ENCODE measurements around the gene SYNJ2.

Gene SYNJ2

GRCh38 chr6:158032354-158032733 lies 50.7 kb downstream of the SYNJ2 start:
- Histone ChIP-seq H3K9ac (ENCODE audit: low read length) (no peak overlapping the region), H2AFZ (ENCODE audit: low read length) (no peak overlapping the region), H3K36me3 (replicated peaks; ENCODE audit: insufficient read depth, low read length) (no peaks in the 10 kb centered on the region), H3K27ac (ENCODE audit: low read length) (no peak overlapping the region), H3K9me3 (replicated peaks; ENCODE audit: insufficient read depth, low read length) (no peaks in the 10 kb centered on the region), H3K4me2 (ENCODE audit: low read depth, low read length) (no peak overlapping the region), H3K79me2 (ENCODE audit: low read length) (no peaks in the 10 kb centered on the region), H3K4me1 (ENCODE audit: low read length) (no peaks in the 10 kb centered on the region), H3F3A (ENCODE audit: insufficient read depth, low read length) (no peaks in the 10 kb centered on the region), H3K9me2 (replicated peaks; ENCODE audit: insufficient read depth, low read length) (no peaks in the 10 kb centered on the region), H4K20me1 (ENCODE audit: insufficient read depth, low read length) (no peaks in the 10 kb centered on the region), H3K27me3 (replicated peaks; ENCODE audit: insufficient read depth, low read length) (no peaks in the 10 kb centered on the region), H3K4me3 (ENCODE audit: low read length) (no peak overlapping the region)
- no peak for DNase-seq
- TF ChIP-seq EZH2 (optimal IDR thresholded peaks at IDR 0.05; ENCODE audit: low read depth, low read length), result no peak
- TF ChIP-seq EZH2phosphoT487 (IDR thresholded peaks at IDR 0.05; ENCODE audit: low read length), result no peak
- TF ChIP-seq CTCF (IDR thresholded peaks at IDR 0.05; ENCODE audit: low read length), result no peak

GRCh38 chr6:158033077-158033750 lies 51.6 kb downstream of the SYNJ2 start:
- H3K4me2 ChIP-seq (ENCODE audit: low read depth, low read length), result no peak overlapping the region
- no peaks in the 10 kb centered on the region for H3K36me3 ChIP-seq (replicated peaks; ENCODE audit: insufficient read depth, low read length)
- no peaks in the 10 kb centered on the region for H3K9me3 ChIP-seq (replicated peaks; ENCODE audit: insufficient read depth, low read length)
- H3K9me2 ChIP-seq (replicated peaks; ENCODE audit: insufficient read depth, low read length), result no peaks in the 10 kb centered on the region
- no peak overlapping the region for H3K9ac ChIP-seq (ENCODE audit: low read length)
- H3K4me1 ChIP-seq (ENCODE audit: low read length), result no peaks in the 10 kb centered on the region
- no peak overlapping the region for H3K27ac ChIP-seq (ENCODE audit: low read length)
- no peaks in the 10 kb centered on the region for H3F3A ChIP-seq (ENCODE audit: insufficient read depth, low read length)
- no peak overlapping the region for H3K4me3 ChIP-seq (ENCODE audit: low read length)
- H4K20me1 ChIP-seq (ENCODE audit: insufficient read depth, low read length), result no peaks in the 10 kb centered on the region
- H2AFZ ChIP-seq (ENCODE audit: low read length), result no peak overlapping the region
- TF ChIP-seq EZH2 (optimal IDR thresholded peaks at IDR 0.05; ENCODE audit: low read depth, low read length) (no peak), EZH2phosphoT487 (IDR thresholded peaks at IDR 0.05; ENCODE audit: low read length) (no peak), CTCF (IDR thresholded peaks at IDR 0.05; ENCODE audit: low read length) (no peak)
- H3K27me3 ChIP-seq (replicated peaks; ENCODE audit: insufficient read depth, low read length), result no peaks in the 10 kb centered on the region
- no peaks in the 10 kb centered on the region for H3K79me2 ChIP-seq (ENCODE audit: low read length)
- DNase-seq, result no peak

- Histone ChIP-seq H3K4me2 (ENCODE audit: low read depth, low read length) (no peak overlapping the region), H3K9me2 (replicated peaks; ENCODE audit: insufficient read depth, low read length) (no peaks in the 10 kb centered on the region), H3K79me2 (ENCODE audit: low read length) (no peaks in the 10 kb centered on the region), H3K9me3 (replicated peaks; ENCODE audit: insufficient read depth, low read length) (no peaks in the 10 kb centered on the region), H3K36me3 (replicated peaks; ENCODE audit: insufficient read depth, low read length) (no peaks in the 10 kb centered on the region), H3K4me1 (ENCODE audit: low read length) (no peaks in the 10 kb centered on the region), H3K27me3 (replicated peaks; ENCODE audit: insufficient read depth, low read length) (no peaks in the 10 kb centered on the region), H2AFZ (ENCODE audit: low read length) (no peak overlapping the region), H3K4me3 (ENCODE audit: low read length) (no peak overlapping the region), H3F3A (ENCODE audit: insufficient read depth, low read length) (no peaks in the 10 kb centered on the region), H3K9ac (ENCODE audit: low read length) (no peak overlapping the region), H4K20me1 (ENCODE audit: insufficient read depth, low read length) (no peaks in the 10 kb centered on the region), H3K27ac (ENCODE audit: low read length) (no peak overlapping the region)
- no peak for DNase-seq
- TF ChIP-seq EZH2phosphoT487 (IDR thresholded peaks at IDR 0.05; ENCODE audit: low read length) (no peak), EZH2 (optimal IDR thresholded peaks at IDR 0.05; ENCODE audit: low read depth, low read length) (no peak), CTCF (IDR thresholded peaks at IDR 0.05; ENCODE audit: low read length) (no peak)
Measured at GRCh38 chr6:158033751-158034702, 52.4 kb downstream of the SYNJ2 start.

Data from MM.1S (cell line).